OCI-LY3 (cell line): ENCODE data around the gene STARD3NL.

Experiments
- H2AFZ ChIP-seq: fragments of 200-600, 300-600 bp; shearing (Covaris generic); 2 replicates; pipeline ENCODE4 v1.6.0; 2014; ENCODE audit warnings: antibody characterized with exemption, low read depth, low read length
- H3K27ac ChIP-seq: fragments of 200-600, 300-600 bp; sonication (generic); 2 replicates; pipeline ENCODE4 v1.5.1; 2014; ENCODE audit warnings: mild to moderate bottlenecking, low read length, moderate library complexity, mixed read lengths
- H3K27me3 ChIP-seq: fragments of 200-600, 300-600 bp; sonication (generic); 2 replicates; pipeline ENCODE4 v1.6.1; 2014; ENCODE audit warnings: low read depth, low read length, mixed read lengths
- H3K36me3 ChIP-seq: fragments of 200-600, 300-600 bp; sonication (generic); replicated peaks from 2 replicates; pipeline ENCODE3; 2014; ENCODE audit warnings: low read depth, low read length, mixed read lengths
- H3K4me1 ChIP-seq: fragments of 300-600, 200-600 bp; sonication (generic); 2 replicates; pipeline ENCODE4 v1.6.1; 2014; ENCODE audit warnings: low read length, mixed read lengths
- H3K4me2 ChIP-seq: fragments of 200-600, 300-600 bp; sonication (generic); 2 replicates; pipeline ENCODE4 v1.6.1; 2014; ENCODE audit warnings: low read length, mixed read lengths
- H3K4me3 ChIP-seq: fragments of 300-600, 200-600 bp; sonication (generic); 2 replicates; pipeline ENCODE4 v1.5.1; 2014; ENCODE audit warnings: antibody characterized with exemption, mild to moderate bottlenecking, low read length, moderate library complexity
- H3K79me2 ChIP-seq: fragments of 300-600, 200-600 bp; shearing (Covaris generic); 2 replicates; pipeline ENCODE4 v1.6.1; 2014; ENCODE audit warnings: mild to moderate bottlenecking, low read length, mixed read lengths
- H3K9ac ChIP-seq: fragments of 300-600, 200-600 bp; shearing (Covaris generic); 2 replicates; pipeline ENCODE4 v1.6.0; 2014; ENCODE audit warnings: mild to moderate bottlenecking, low read length, moderate library complexity
- H3K9me3 ChIP-seq: fragments of 200-600, 300-600 bp; shearing (Covaris generic); 2 replicates; pipeline ENCODE4 v1.6.1; 2014; ENCODE audit warnings: low read length, mixed read lengths; ENCODE audit not compliant: insufficient read depth
- H4K20me1 ChIP-seq: fragments of 200-600, 300-600 bp; sonication (generic); 2 replicates; pipeline ENCODE4 v1.6.1; 2016; ENCODE audit warnings: low read length, mixed read lengths; ENCODE audit not compliant: insufficient read depth
- EZH2phosphoT487 ChIP-seq: fragments of 200-600 bp; shearing (Covaris generic); IDR thresholded peaks from 2 replicates; pipeline ENCODE4 v1.6.1; 2018; ENCODE audit warnings: antibody characterized with exemption, mixed run types, low read depth
- TF ChIP-seq, protein P1 (sequence below): fragments of 200-600, 300-600 bp; sonication (generic); IDR thresholded peaks from 2 replicates; pipeline ENCODE4 v1.5.1; 2014; ENCODE audit warnings: antibody characterized with exemption, low read length, low read depth

Gene STARD3NL

DNA sequence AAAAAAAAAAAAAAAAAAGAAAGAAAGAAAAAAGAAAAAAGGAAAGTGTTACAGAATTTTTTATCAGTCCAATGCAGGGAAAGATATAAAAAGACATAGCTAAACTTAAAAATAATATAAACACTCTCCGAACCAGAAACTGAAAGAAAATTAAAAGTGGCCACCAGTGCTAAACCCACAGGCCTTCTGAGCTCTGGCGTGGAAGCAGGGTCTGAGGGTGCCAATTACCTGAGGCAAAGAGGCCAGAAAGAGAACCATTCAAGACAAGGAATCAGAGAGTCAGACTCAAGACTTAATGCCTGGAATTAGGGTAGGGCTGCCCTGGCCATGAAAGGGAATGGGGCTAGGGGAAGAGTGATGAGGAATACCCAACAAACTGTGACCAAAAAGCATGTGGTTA, 36.9 kb upstream of the STARD3NL start:
- Histone ChIP-seq H3K9me3 (no peaks in the 10 kb centered on the region), H4K20me1 (no peaks in the 10 kb centered on the region), H3K36me3 (no peaks in the 10 kb centered on the region), H3K4me2 (no peak overlapping the region), H2AFZ (no peak overlapping the region), H3K27me3 (peaks cover 6% of the 10 kb centered on the region), H3K79me2 (no peaks in the 10 kb centered on the region), H3K4me1 (peaks cover 3% of the 10 kb centered on the region), H3K9ac (no peak overlapping the region), H3K4me3 (no peak overlapping the region), H3K27ac (no peak overlapping the region)
- TF ChIP-seq, protein P1, sequence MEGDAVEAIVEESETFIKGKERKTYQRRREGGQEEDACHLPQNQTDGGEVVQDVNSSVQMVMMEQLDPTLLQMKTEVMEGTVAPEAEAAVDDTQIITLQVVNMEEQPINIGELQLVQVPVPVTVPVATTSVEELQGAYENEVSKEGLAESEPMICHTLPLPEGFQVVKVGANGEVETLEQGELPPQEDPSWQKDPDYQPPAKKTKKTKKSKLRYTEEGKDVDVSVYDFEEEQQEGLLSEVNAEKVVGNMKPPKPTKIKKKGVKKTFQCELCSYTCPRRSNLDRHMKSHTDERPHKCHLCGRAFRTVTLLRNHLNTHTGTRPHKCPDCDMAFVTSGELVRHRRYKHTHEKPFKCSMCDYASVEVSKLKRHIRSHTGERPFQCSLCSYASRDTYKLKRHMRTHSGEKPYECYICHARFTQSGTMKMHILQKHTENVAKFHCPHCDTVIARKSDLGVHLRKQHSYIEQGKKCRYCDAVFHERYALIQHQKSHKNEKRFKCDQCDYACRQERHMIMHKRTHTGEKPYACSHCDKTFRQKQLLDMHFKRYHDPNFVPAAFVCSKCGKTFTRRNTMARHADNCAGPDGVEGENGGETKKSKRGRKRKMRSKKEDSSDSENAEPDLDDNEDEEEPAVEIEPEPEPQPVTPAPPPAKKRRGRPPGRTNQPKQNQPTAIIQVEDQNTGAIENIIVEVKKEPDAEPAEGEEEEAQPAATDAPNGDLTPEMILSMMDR, result no peak
- TF ChIP-seq EZH2phosphoT487, result no peak

DNA sequence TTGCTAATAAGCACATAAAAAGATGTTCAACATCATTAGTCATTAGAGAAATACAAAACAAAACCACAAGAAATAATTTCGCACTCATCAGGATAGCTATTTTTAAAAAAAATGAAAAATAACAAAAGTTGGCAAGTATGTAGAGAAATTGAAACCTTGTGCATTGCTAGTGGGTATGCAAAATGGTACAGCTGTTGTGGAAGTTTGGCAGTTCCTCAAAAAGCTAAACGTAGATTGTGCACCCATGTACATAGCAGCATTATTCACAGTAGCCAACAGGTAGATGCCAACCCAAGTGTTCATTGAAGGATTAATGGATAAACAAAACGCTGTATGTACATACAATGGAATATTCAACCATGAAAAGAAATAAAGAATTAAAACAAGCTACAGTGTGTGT, 35.3 kb upstream of the STARD3NL start:
- H2AFZ ChIP-seq, result no peak overlapping the region
- peak overlapping the region; percentile 38 for H3K4me2 ChIP-seq
- H3K4me3 ChIP-seq, result no peak overlapping the region
- peaks cover 6% of the 10 kb centered on the region for H3K27me3 ChIP-seq
- no peaks in the 10 kb centered on the region for H4K20me1 ChIP-seq
- no peaks in the 10 kb centered on the region for H3K36me3 ChIP-seq
- no peak overlapping the region for H3K27ac ChIP-seq
- H3K9me3 ChIP-seq, result no peaks in the 10 kb centered on the region
- H3K4me1 ChIP-seq, result peaks cover 3% of the 10 kb centered on the region
- TF ChIP-seq, protein P1, result no peak
- no peak for TF ChIP-seq EZH2phosphoT487
- no peaks in the 10 kb centered on the region for H3K79me2 ChIP-seq
- no peak overlapping the region for H3K9ac ChIP-seq

DNA sequence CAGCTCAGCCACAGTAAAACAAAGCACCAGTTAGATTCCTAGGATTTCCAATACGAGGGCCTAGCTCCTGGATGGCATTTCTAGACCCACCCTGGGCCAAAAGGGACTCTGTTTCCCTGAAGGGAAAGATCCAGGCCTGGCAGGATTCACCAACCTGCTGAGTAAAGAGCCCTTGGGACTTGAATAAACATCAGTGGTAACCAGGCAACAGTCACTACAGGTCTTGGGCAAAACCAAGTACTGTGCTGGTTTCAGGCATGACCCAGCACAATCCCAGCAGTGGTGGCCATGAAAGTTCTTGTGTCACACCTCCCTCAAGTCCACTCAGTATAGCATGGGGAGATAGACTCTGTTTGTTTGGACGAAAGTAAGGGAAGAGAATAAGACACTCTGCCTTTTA, 31.0 kb upstream of the STARD3NL start:
- peaks cover 3% of the 10 kb centered on the region for H3K4me1 ChIP-seq
- no peak overlapping the region for H3K4me3 ChIP-seq
- H3K4me2 ChIP-seq, result no peak overlapping the region
- H3K79me2 ChIP-seq, result no peaks in the 10 kb centered on the region
- H3K36me3 ChIP-seq, result no peaks in the 10 kb centered on the region
- TF ChIP-seq, protein P1, result no peak
- TF ChIP-seq EZH2phosphoT487, result no peak
- H3K27ac ChIP-seq, result no peak overlapping the region
- no peak overlapping the region for H3K9ac ChIP-seq
- no peaks in the 10 kb centered on the region for H4K20me1 ChIP-seq
- H2AFZ ChIP-seq, result no peak overlapping the region
- peaks cover 15% of the 10 kb centered on the region; the same call in 1 of the 2 replicates for H3K27me3 ChIP-seq
- H3K9me3 ChIP-seq, result no peaks in the 10 kb centered on the region

DNA sequence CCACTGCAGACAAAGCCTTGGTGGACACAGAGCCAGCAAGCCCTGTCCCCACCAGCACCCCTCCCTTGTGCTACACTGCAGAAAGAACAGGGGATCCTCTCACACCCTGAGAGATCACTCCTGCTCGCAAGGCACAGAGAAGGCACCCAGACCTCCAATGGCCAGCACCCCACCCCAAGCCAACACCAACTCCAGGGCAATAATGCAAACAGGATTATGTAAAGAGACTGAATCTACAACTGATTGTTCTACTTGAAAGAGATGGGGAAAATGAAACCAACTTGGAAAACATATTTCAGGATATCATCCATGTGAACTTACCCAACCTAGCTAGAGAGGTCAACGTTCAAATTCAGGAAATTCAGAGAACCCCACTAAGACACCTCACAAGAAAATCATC, 26.5 kb upstream of the STARD3NL start:
- no peaks in the 10 kb centered on the region for H3K79me2 ChIP-seq
- H3K27me3 ChIP-seq, result peaks cover 18% of the 10 kb centered on the region
- no peaks in the 10 kb centered on the region for H3K9me3 ChIP-seq
- no peaks in the 10 kb centered on the region for H4K20me1 ChIP-seq
- no peak overlapping the region for H3K9ac ChIP-seq
- H3K4me1 ChIP-seq, result no peaks in the 10 kb centered on the region
- H3K4me2 ChIP-seq, result no peak overlapping the region
- no peak overlapping the region for H3K4me3 ChIP-seq
- TF ChIP-seq EZH2phosphoT487, result no peak
- TF ChIP-seq, protein P1, result no peak
- H2AFZ ChIP-seq, result no peak overlapping the region
- H3K36me3 ChIP-seq, result no peaks in the 10 kb centered on the region
- no peak overlapping the region for H3K27ac ChIP-seq
